Muscle of back (tissue), 11 donors: ENCODE measurements around the gene CKAP4. TPM values are rescaled to one million over a fixed set of nuclear protein-coding genes. Genes with fewer than 3 reads are reported as not detected.

Experiments
- DNase-seq, 3 donors: peaks; one replicate each; pipeline versions ENCODE4 v3.0.0 to v3.0.0-alpha.2; 2013
- polyA plus RNA-seq, 10 donors: library from polyadenylated mRNA; unstranded; fragments of 120-200 nt; gene quantifications; one replicate each; pipeline ENCODE4 v1.2.1, GENCODE V29; 2013; ENCODE audit not compliant: insufficient read length in 10 of 10

Gene CKAP4
- polyA plus RNA-seq, 10 donors = 76.9 to 139 (median 98.1) TPM

DNA sequence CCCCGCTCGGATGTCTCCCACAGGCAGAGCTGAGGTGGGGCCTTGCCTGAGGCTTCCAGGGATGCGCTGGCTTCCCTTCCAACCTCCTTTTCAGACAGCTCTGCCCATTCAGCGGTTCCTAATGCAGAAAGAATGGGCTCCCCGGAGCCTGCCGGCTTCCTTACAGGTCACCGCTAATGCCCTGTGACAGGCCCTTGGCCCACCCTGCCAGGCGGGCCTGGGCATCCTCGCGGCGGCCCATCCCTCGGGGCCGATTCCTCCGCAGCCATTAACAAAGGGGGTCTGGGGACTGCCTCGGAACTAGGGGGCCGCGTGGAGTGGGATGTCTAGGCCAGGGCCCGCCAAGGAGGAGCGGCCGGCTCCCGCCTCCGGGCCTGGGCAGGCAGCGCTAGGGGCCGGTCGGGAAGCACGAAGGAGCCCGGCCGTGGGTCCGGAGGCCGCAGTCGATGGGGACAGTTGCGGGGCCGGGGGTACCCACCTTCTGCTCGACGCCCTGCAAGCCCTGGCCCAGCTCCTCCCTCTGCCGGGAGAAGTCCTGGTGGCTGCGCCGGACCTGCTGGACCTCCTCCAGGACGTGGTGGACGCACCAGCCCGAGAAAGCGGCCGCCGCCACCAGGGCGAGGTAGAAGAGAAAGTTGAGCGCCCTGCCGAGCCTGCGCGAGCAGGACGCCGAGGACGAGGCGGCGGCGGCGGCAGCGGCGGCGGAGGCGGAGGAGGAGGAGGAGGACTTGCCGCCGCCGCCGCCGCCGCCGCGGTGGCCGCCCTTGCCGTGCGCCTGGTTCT, 738 bp downstream of the CKAP4 start:
- peak; percentile 43 to 86 (median 66) for DNase-seq

DNA sequence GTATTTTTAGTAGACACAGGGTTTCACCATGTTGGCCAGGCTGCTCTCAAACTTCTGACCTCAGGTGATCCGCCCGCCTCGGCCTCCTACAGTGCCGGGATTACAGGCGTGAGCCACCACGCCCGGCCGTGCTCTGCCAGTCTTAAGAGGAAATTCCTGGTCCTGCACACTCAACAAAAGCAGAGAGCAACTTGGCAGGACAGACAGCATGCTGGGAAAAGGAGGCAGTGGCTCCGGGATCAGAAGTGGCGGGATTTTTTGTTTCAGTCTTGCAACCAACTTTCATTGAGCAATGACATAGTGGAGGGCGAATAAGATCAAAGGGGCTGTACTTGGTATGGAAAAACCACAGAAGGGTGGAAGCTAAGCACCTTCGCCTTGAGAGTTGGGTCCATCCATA, 2.1 kb downstream of the CKAP4 start:
- peak; percentile 7 to 35 (median 28) for DNase-seq

DNA sequence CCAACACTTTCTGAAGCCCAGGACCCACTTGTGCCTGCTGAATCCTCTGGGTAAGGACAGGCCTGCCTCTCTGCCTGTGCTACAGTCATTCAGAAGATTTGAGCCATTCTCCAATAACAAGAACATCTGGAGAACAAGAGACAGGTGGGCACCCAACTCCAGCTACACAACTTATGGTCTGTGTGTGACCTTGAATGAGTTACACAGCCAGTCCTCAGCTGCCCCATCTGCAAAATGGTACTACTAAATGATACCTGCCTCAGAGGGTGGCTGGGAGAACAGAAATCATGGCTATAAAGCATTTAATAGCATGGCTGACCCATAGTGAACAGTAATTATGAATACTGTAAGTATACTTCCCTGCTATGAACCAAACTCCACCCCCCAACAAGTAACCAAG, 4.2 kb downstream of the CKAP4 start:
- no peak for DNase-seq

DNA sequence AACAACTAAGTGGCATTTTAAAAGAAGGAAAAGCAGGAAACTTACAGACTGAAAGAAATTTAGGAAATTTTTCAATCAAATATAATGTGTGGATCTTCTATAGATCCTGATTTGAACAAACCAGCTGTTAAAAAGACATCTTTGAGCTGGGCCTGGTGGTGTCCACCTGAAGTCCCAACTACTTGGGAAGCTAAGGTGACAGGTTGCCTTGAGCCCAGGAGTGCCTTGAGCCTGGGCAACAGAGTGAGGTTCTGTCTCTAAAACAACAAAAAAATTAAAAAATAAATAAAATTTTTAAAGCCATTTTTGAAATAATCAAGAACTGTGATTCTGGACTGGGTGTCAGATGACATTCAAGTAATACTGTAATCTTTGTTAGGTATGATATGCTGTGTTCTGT, 7.0 kb downstream of the CKAP4 start:
- DNase-seq = no peak

DNA sequence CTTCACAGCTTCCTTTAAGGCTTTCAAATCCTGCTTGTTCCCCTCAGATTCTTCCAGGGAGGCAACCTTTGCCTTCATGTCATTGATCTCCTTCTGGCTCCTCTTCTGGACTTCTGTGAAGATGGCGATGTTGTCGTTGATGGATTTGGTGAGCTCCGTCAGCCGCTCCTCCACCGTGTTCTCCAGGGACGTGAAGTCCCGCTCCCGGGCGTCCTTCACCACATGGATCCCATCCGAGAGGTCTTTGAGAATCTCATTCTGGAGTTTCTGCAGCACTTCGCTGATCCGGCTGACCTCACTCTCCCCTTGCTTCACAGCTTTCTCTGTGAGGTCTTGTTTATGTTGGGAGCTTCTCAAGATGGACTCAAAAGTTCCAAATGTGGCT, 7.9 kb downstream of the CKAP4 start:
- no peak for DNase-seq

DNA sequence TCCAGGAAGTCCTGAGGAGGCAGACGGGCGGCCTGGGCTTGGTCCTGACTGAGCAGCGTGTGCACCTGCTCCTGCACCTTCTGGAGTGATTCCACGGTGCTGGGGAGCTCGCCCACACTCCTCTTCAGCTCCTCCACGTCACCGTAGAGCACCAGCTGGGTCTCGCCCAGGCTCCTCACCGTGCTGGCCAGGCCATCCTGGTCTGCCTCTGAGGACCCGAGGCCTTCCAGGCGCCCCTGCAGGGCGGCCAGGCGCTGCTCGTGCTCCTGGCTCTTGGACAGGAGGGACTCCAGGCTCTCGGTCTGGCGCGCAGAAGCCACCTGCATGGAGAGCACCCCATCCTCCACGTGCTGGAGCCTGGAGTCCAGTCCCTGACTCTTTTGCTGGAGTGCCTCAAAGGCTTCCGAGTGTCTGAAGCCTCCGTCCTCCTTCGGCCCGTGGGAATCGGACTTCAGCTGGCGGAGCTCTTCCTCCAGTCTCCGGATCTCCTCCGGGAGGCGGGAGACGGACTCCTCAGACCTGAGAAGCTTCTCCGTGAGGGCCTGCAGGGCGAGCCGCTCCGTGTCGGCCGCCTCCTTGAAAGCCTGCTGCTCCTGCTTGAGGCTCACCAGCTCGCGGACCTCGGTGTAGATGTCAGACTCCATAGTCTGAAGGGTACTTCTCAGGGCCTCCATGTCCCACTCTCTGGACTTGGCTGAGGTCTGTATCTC, 8.4 kb downstream of the CKAP4 start:
- DNase-seq = no peak

DNA sequence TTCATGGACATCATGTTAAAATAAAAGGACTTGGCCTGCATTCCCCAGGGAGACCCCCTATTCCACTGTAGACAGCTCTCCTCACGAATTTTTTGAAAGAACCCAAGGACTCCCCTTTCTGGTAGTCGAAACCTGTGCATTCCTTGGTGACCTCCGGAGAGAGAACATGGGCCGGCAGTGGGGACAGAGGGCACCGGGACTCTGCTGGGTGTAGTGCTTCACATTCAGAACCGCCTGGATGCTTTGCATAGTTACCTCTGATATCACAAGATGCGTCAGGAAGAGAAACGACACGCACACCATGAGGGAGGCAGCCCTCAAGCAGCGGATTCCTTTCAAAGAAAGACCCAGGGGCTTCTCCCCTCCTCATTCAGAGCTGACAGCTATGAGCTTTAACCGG, 9.7 kb downstream of the CKAP4 start:
- no peak for DNase-seq

DNA sequence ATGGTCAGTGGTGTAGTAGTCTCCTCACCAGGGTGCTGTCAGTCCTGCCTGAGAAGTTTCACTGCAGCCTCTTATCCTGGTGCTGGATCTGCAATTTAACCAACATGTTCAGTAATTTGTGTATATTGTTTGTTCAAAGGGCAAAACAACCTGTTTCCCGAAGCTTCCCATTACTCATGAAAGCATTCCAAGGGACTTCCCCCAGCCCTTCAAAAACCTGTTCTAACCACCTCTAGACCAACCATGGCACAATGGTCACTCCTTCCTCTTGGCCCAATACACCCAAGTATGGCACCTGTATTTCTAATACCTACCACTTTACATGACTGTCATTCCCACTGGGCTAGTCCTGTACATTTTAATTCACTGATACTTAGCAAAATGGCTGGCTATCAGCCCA, 12.1 kb downstream of the CKAP4 start:
- DNase-seq = no peak

DNA sequence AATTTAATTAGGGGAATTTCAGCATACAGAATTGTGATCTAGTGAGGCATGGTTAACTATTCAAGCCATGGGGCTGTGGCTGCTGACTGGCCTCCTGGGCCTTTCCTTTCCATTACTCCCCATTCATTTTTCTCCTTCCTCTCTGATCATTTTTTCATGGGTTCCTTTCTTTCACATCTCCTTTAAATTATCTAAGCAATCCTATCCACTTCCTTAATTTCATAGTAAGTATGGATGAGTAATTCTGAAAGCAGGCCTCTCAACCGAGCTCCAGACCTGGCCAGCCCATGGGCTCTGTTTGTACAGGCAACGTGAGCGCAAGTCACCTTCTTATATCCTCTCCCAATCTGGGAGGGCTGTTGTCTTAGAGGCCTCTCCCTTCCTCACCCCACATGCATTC, 13.4 kb downstream of the CKAP4 start:
- peak in 1 of 3 donors; percentile 16 for DNase-seq

DNA sequence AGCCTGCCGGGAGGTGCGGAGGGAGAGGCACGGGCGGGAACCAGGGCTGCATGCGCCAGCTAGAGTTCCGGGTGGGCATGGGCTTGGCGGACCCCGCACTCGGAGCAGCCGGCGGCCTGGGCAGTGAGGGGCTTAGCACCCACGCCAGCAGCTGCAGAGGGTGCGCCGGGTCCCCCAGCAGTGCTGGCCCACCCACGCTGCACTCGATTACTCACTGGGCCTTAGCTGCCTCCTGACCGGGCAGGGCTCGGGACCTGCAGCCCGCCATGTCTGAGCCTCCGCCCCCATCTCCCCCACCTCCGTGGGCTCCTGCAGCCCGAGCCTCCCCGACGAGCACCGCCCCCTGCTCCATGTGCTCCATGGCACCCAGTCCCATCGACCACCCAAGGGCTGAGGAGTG, 14.8 kb downstream of the CKAP4 start:
- no peak for DNase-seq

DNA sequence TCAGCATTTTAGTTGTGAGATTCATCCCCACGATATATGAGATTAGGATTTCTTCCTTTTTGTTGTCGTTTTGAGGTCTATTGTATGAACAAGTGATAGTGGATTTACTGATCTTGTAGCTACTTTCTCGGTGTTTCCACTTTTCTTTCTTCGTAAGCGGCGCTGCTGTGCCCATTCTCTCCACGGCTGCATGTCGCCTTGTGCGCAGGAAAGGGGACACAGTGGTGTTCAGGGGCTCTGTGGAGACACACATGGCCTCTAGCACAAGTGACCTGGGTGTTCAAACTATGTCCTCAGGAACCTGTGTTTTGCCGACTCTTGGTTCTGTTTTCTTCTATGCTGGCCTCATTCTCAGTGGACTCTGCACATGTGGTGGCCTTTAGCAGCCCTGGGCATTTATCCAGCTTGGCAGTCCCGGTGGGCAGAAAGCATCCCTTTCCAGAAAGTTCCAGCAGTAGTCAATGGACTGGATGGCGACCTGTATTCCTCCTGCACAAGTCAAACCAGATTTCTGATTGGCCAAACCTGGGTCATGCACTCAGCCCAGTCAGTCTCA, 18.7 kb downstream of the CKAP4 start:
- DNase-seq = no peak

DNA sequence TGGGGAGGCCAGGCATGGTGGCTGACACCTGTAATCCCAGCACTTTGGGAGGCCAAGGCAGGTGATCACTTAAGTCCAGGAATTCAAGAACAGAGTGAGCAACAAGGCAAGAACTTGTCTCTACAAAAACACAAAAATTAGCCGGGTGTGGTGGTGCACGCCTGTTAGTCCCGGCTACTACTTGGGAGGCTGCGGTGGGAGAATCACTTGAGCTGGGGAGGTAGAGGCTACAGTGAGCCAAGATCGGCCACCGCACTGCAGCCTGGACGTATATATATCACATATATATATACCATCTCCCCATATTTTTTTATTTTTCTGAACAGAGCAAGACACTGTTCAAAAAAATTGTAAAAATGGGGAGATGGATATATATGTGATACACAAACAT, 19.5 kb downstream of the CKAP4 start:
- no peak for DNase-seq

DNA sequence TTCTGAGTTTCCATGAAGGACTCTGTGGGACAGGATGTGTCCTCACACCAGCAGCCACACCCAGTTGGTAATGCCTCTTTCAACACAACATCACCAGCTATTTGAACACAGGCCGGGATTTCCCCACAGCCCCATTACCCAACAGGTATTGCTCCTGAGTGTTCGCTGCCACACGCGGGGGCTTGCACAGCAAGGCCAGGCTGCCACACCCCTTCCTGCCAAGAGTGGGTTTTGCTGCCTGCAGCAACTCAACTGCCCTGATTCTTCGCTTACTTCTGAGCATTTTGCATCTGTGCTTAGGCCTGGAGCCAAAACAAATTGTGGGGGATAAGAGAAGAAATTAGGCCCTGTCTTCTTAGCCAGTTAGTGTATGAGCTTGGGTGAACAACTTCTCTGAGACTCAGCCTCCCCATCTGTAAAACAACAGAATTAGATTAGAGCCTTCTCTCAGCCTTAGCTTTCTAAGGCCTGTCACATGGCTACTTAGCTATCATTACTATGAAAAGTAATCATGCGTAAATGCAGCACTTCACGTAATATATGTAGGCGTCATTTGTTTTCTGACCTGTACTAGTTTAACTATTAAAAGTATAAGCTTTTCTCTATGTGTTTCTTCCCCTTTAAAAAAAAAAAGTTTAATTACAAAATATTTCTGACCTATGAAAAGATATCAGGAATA, 20.0 kb downstream of the CKAP4 start:
- no peak for DNase-seq

DNA sequence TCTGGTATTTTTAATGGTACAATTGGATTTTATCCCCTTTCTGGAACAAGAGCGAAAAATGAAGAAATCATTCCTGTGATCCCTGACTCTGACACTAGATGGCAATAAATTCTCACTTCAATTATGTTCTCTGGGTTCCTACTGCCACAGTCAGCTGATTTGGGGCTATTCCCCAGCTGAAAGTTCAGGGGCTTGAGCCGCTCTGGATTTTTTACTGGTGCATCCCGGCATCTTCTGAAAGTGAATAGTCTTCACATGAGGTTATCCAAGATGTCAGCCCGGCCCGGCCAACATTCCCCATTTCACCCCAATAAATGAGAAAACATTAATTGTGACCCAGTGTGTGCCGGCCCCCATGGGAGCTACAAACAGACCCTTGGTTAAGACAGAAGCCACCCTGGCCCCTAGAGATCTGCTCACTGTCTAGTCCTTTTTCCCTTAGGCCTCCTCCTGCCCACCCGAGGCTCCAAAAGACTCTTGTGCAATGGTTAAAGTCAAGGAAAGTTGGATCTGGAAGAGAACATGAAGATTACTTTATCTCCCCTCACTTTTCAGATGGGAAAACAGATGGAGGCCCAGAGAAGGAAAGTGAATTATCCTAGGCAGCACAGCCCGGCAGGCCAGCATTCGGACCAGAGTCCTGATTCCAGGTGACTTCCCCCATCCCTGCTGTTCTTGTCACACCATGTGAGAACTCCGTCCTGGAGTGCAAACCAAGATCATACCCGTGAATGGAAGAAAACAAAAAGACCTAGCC, 20.8 kb downstream of the CKAP4 start:
- peak; percentile 52 to 72 (median 52) for DNase-seq

DNA sequence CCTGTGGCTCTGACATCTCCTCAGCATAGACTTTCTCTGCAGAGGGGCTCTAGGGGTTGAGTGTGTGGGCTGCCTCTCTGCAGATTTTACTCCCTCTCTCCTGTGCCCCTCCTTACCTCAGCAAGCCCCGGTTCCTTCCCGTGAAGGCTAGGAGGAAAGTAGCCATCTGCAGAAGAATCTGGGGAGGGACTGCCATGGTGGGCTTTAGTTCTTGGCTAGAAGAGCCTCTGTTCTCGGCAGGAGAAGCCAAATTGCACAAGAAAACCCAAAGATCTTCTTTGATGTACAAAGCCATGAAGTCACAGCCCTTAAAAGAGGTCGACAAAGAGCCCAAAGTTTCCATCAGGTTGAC, 23.5 kb downstream of the CKAP4 start:
- no peak for DNase-seq

DNA sequence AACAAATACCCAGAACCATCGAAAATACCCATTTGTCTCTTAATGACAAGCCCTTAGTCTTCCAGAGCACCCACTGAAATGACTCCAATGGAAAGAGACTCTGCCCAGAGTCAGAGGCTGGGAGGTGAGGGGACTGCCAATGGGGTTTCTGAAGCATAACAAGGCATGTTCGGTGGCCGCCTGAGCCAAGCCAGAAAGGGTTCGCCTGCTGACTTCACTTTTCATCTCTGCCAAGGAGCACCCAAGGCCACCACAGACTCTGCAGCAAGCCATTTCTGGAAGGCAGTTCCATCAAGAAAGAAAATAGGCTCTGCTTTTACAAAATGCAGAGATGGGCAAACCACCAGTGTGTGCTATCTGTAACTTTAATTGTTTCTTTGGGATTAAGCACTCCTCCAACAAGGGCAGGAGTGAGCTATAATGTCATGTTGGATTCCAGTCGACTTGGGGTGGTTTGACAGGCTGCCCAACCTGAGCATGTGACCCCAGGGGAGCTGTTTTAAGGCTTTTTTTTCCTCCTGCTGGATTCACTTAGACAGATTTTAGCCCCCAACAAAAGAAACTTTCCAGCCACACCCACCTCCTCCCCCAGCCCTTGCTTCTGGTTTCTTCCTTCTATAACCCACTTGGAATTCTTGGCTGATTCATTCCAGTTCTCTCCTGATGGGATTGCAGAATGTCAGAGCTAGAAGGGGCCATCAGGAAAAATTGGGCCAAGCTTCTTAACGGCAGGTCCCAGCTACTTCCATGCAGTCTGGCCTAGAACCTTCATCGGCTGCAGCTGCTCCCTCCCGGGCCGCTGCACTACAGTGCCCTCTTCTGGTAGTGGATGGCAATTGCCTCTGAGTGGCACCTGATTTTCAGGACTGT, 24.1 kb downstream of the CKAP4 start:
- DNase-seq = peak; percentile 61 to 82 (median 72)

DNA sequence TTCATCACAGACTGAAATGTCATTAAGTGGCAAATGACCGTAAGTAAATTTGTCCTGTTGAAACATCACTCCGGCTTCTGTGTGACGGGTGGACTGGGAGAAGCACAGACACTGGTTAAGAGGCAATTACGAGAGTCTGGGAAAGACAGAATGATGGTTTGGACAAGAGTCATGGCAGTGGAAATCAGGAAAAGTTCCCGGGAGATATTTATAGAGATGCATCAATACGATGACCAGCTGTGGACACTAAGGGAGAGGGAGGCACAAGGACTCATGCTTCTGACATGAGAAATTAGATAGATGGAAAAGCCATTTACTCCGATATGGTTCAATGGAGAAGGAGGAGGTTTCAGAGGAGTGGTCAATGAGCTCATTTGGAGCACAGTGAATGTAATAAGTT, 27.3 kb downstream of the CKAP4 start:
- peak in 1 of 3 donors; percentile 33 for DNase-seq

DNA sequence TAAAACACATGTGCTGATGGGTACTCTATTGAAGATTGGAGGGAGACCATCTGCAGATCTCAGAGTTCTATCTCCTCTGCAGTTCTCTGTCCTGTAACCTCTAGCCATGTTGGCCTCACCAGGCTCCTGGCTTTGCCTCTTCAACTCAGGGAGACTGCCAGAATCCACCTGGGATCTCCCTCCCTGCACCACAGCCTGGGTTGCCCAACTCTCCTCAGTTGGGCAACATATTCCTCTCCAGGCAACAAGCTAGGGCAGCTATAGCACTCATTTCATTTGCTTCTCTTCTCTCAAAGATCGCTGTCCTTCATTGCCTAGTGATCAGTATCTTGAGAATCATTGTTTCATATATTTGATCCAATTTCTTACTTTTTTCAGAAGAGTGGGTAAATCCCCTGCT, 28.8 kb downstream of the CKAP4 start:
- DNase-seq = no peak

DNA sequence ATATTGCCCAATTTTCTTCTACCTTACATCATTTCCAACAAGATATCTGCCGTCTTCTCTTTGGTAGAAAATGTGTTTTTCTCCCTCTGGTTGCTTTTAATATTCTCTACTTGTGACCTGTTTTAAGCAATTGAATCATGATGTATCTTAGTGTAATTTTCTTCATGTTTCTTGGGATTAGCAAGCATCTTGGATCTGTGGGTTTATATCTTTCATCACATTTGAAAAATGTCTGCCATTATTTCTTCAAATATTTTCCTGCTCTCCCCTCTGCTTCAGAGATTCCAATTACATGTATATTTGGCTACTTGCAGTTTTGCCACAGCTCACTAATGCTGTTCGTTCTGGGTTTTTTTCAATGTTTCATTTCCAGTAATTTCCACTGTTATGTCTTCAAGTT, 30.1 kb downstream of the CKAP4 start:
- DNase-seq = no peak

DNA sequence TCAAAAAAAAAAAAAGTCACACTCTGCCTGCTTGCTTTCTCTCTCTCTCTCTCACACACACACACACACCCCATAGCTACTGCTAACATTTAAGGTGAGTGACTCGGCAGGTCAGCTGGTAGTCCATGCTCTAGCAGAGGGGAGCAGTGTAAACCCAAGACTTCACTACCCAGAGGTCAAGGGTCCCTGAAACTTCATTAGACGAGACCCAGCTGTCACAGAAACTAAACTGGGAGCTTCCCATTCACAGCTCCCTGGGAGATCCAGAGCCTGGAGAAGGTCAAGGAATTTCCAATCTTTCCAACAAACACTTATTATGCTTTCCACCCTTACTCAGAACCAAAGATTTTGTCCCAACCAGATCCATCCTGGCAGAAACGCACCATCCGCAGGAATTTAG, 33.2 kb downstream of the CKAP4 start:
- DNase-seq = no peak

DNA sequence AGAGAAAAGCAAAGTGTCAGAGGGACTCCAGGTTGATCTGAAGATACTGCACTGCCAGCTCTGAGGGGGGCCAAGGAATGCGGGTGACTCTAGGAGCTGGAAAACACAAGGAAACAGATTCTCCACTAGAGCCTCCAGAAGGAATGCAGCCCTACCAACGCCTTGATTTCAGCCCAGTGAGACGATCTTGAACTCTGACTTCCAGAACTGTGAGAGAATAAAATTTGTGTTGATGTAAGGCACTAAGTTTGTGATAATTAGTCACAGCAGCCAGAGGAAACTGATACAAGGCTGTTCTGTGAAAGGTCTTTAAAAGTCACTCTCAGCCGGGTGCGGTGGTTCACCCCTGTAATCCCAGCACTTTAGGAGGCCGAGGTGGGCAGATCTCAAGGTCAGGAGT, 34.2 kb downstream of the CKAP4 start:
- no peak for DNase-seq
